ENCODE results near the gene DENND2C.

DNA sequence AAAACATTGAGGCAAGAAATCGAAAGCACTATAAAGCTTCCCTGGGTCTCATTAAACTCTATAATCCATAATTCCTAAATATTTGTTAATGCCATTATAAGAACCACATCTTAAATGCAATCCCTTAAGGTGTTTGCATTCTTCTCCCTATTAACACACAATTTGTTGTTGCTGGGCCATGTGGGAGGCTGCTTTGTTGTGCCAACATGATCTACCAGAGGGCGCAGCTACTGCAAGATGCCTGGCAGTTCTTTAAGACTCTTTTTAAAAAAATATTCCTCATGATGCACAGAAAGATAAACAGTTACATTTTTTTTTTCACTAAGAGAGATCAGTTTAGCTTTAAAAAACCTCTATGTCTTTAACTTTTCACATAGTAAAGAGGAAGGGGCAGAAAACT lies 49.4 kb downstream of the DENND2C start:
- TF ChIP-seq, protein P1, sequence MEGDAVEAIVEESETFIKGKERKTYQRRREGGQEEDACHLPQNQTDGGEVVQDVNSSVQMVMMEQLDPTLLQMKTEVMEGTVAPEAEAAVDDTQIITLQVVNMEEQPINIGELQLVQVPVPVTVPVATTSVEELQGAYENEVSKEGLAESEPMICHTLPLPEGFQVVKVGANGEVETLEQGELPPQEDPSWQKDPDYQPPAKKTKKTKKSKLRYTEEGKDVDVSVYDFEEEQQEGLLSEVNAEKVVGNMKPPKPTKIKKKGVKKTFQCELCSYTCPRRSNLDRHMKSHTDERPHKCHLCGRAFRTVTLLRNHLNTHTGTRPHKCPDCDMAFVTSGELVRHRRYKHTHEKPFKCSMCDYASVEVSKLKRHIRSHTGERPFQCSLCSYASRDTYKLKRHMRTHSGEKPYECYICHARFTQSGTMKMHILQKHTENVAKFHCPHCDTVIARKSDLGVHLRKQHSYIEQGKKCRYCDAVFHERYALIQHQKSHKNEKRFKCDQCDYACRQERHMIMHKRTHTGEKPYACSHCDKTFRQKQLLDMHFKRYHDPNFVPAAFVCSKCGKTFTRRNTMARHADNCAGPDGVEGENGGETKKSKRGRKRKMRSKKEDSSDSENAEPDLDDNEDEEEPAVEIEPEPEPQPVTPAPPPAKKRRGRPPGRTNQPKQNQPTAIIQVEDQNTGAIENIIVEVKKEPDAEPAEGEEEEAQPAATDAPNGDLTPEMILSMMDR (IDR thresholded peaks at IDR 0.05) = no peak; the same call in 1 of the 2 replicates
- TF ChIP-seq POLR2AphosphoS5 (IDR thresholded peaks at IDR 0.05; ENCODE audit: low read depth, low read length) = no peak
- TF ChIP-seq SIN3A (IDR thresholded peaks at IDR 0.05; ENCODE audit: borderline replicate concordance, insufficient read depth, low read depth, low read length) = no peak
- TF ChIP-seq TCF7L2 (IDR thresholded peaks at IDR 0.05; ENCODE audit: low read depth, low read length) = no peak
